NT2/D1 (cell line): ENCODE data around the gene PIM3.

ENCODE experiments used
- SUZ12 ChIP-seq: IDR thresholded peaks from 2 replicates; pipeline ENCODE4 v1.6.1; 2011; ENCODE audit not compliant: insufficient read length, insufficient read depth; ENCODE audit errors: extremely low read depth
- ZNF274 ChIP-seq: IDR thresholded peaks from 2 replicates; pipeline ENCODE4 v1.6.1; 2011; ENCODE audit warnings: mild to moderate bottlenecking, low read depth, low read length

DNA sequence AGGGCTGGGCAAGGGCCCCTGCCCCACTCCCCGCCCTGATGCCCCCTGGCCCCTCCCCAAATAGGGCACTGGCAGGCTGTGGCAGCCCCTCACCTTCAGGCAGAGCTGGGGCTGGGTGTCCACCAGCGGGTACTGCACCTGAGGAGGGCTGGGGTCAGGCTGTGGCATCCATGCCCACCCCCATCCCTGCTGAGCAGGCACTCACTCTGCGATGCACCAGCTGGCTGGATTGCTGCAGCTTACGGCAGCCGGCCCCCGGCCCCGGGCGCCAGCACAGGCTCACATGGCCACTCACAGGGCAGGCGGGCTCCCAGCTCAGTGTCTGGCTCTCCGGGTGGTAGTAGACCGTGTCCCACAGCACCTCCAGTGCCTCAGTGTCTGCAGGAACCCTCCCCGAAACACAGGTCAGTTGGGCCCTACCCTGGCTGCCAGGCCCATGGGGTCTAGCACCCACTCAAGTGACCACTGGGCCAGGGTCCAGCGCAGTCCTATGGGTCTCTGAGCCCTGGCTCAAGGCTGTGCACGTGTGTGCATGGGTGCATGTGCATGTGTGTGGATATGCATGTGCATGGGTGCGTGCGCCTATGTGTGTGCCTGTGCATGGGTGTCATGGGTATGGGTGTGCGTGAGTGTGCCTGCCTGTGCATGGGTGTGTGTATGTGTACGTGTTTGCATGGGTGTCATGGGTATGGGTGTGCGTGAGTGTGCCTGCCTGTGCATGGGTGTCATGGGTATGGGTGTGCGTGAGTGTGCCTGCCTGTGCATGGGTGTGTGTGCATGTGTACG is 37.6 kb downstream of the PIM3 start:
- no peak for TF ChIP-seq ZNF274
- TF ChIP-seq SUZ12: no peak
